ENCODE data around the gene BABAM2. TPM values are rescaled to one million over a fixed set of nuclear protein-coding genes. Genes with fewer than 3 reads are reported as not detected.

The BABAM2 gene
- total and polyA plus RNA-seq, 2 experiments from 2014 or later, result 35.2 to 46.1 TPM

GRCh38 chr2:27847333-27847732, 43.2 kb upstream of the BABAM2 start:
- no peak overlapping the region for H3K4me2 ChIP-seq (ENCODE audit: unreplicated experiment)
- 91 to 92% methylated on average over 2 of the region's 2 CpGs for WGBS, 2 experiments (ENCODE audit: low coverage in 1 of 2, low lambda C conversion rate in 2 of 2, missing lambda C conversion rate in 2 of 2)

GRCh38 chr2:27849558-27850205, 40.8 kb upstream of the BABAM2 start:
- H3K79me2 ChIP-seq (ENCODE audit: insufficient read depth), result no peaks in the 10 kb centered on the region
- TF ChIP-seq EZH2phosphoT487 (IDR thresholded peaks at IDR 0.05; ENCODE audit: insufficient read depth, low read depth) (no peak), EZH2 (IDR thresholded peaks at IDR 0.05; ENCODE audit: insufficient read depth, poor library complexity, severe bottlenecking) (no peak)
- H3K4me3 ChIP-seq, result no peak overlapping the region
- no peaks in the 10 kb centered on the region for H3K4me1 ChIP-seq (ENCODE audit: insufficient read depth)
- H3K9me2 ChIP-seq (ENCODE audit: insufficient read depth), result no peaks in the 10 kb centered on the region
- H4K20me1 ChIP-seq (ENCODE audit: insufficient read depth), result no peaks in the 10 kb centered on the region
- DNase-seq, result no peak
- no peak overlapping the region for H3K27ac ChIP-seq
- in situ Hi-C loops (cut with MboI), result no loop called here
- H3K27me3 ChIP-seq (replicated peaks; ENCODE audit: insufficient read depth), result no peaks in the 10 kb centered on the region
- WGBS, 2 experiments (ENCODE audit: low coverage in 1 of 2, low lambda C conversion rate in 2 of 2, missing lambda C conversion rate in 2 of 2), result 84 to 92% methylated on average over 3 of the region's 3 CpGs
- H3K36me3 ChIP-seq (ENCODE audit: low read depth), result no peaks in the 10 kb centered on the region
- H3K9ac ChIP-seq, result no peak overlapping the region
- H3K9me3 ChIP-seq (ENCODE audit: low read depth), result no peaks in the 10 kb centered on the region
- no peaks in the 10 kb centered on the region; the same call in 1 of the 2 replicates for H3F3A ChIP-seq (ENCODE audit: insufficient read depth)
- no peak overlapping the region for H2AFZ ChIP-seq
- H3K4me2 ChIP-seq (ENCODE audit: unreplicated experiment), result no peak overlapping the region

More at GRCh38 chr2:27847333-27847732, 43.2 kb upstream of the BABAM2 start:
- no peak overlapping the region for H2AFZ ChIP-seq
- H4K20me1 ChIP-seq (ENCODE audit: insufficient read depth), result no peaks in the 10 kb centered on the region
- H3K9me2 ChIP-seq (ENCODE audit: insufficient read depth), result no peaks in the 10 kb centered on the region
- no peaks in the 10 kb centered on the region for H3F3A ChIP-seq (ENCODE audit: insufficient read depth)
- no peak overlapping the region for H3K9ac ChIP-seq
- H3K27me3 ChIP-seq (replicated peaks; ENCODE audit: insufficient read depth), result no peaks in the 10 kb centered on the region
- no peak overlapping the region for H3K27ac ChIP-seq
- H3K36me3 ChIP-seq (ENCODE audit: low read depth), result no peaks in the 10 kb centered on the region
- in situ Hi-C loops (cut with MboI), result no loop called here
- H3K4me3 ChIP-seq, result no peak overlapping the region
- no peaks in the 10 kb centered on the region for H3K9me3 ChIP-seq (ENCODE audit: low read depth)
- TF ChIP-seq EZH2phosphoT487 (IDR thresholded peaks at IDR 0.05; ENCODE audit: insufficient read depth, low read depth) (no peak), EZH2 (IDR thresholded peaks at IDR 0.05; ENCODE audit: insufficient read depth, poor library complexity, severe bottlenecking) (no peak)
- H3K4me1 ChIP-seq (ENCODE audit: insufficient read depth), result no peaks in the 10 kb centered on the region
- no peak for DNase-seq
- H3K79me2 ChIP-seq (ENCODE audit: insufficient read depth), result no peaks in the 10 kb centered on the region

DNA sequence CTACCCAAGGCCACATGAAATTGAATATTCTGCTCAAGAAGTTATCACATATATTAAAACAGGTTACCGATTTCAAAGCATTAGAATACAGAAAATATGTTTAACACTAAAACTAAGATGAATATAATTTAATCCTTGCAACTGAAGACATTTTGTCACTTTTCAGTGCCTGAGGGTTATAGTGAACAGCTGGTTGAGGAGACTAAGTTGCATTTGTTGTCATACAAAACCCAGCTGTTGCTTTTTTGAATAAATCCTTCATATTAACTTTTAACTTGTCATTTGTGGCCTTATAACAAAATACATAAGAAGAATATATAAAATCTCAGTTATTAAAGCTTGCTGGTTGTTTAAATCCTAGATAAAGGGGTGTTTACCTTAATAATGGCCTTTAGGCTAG, 37.8 kb upstream of the BABAM2 start:
- Histone ChIP-seq H3K9ac (no peak overlapping the region), H3F3A (ENCODE audit: insufficient read depth) (peaks cover 28% of the 10 kb centered on the region), H3K9me2 (ENCODE audit: insufficient read depth) (no peaks in the 10 kb centered on the region), H3K27ac (no peak overlapping the region), H3K4me1 (ENCODE audit: insufficient read depth) (peaks cover 28% of the 10 kb centered on the region), H3K9me3 (ENCODE audit: low read depth) (no peaks in the 10 kb centered on the region), H3K79me2 (ENCODE audit: insufficient read depth) (no peaks in the 10 kb centered on the region), H2AFZ (no peak overlapping the region), H3K36me3 (ENCODE audit: low read depth) (no peaks in the 10 kb centered on the region), H3K4me2 (ENCODE audit: unreplicated experiment) (no peak overlapping the region), H4K20me1 (ENCODE audit: insufficient read depth) (no peaks in the 10 kb centered on the region), H3K27me3 (replicated peaks; ENCODE audit: insufficient read depth) (no peaks in the 10 kb centered on the region), H3K4me3 (no peak overlapping the region)
- in situ Hi-C loops (cut with MboI), result no loop called here
- 96 to 97% methylated on average over 1 of the region's 1 CpG for WGBS, 2 experiments (ENCODE audit: low coverage in 1 of 2, low lambda C conversion rate in 2 of 2, missing lambda C conversion rate in 2 of 2)
- TF ChIP-seq EZH2 (IDR thresholded peaks at IDR 0.05; ENCODE audit: insufficient read depth, poor library complexity, severe bottlenecking) (no peak), EZH2phosphoT487 (IDR thresholded peaks at IDR 0.05; ENCODE audit: insufficient read depth, low read depth) (no peak)
- no peak for DNase-seq

GRCh38 chr2:27854229-27854862, 36.2 kb upstream of the BABAM2 start:
- Histone ChIP-seq H3K9me2 (ENCODE audit: insufficient read depth) (no peaks in the 10 kb centered on the region), H3K27ac (no peak overlapping the region), H3K79me2 (ENCODE audit: insufficient read depth) (no peaks in the 10 kb centered on the region), H3K4me1 (ENCODE audit: insufficient read depth) (peaks cover 29% of the 10 kb centered on the region), H3K4me3 (no peak overlapping the region), H3K36me3 (ENCODE audit: low read depth) (no peaks in the 10 kb centered on the region), H3K9me3 (ENCODE audit: low read depth) (no peaks in the 10 kb centered on the region), H3K4me2 (ENCODE audit: unreplicated experiment) (no peak overlapping the region), H3K27me3 (replicated peaks; ENCODE audit: insufficient read depth) (no peaks in the 10 kb centered on the region), H3K9ac (no peak overlapping the region), H2AFZ (no peak overlapping the region), H3F3A (ENCODE audit: insufficient read depth) (peaks cover 35% of the 10 kb centered on the region), H4K20me1 (ENCODE audit: insufficient read depth) (no peaks in the 10 kb centered on the region)
- TF ChIP-seq EZH2phosphoT487 (IDR thresholded peaks at IDR 0.05; ENCODE audit: insufficient read depth, low read depth) (no peak), EZH2 (IDR thresholded peaks at IDR 0.05; ENCODE audit: insufficient read depth, poor library complexity, severe bottlenecking) (no peak)
- no peak for DNase-seq
- in situ Hi-C loops (cut with MboI), result no loop called here
- 95 to 97% methylated on average over 3 of the region's 3 CpGs for WGBS, 2 experiments (ENCODE audit: low coverage in 1 of 2, low lambda C conversion rate in 2 of 2, missing lambda C conversion rate in 2 of 2)
